IPS DF 4.7 (cell line): ENCODE measurements around the gene CACNG8.
"Not testable (repeated sequence)": the region's sequence is repeated elsewhere in the genome, so short reads cannot be mapped to it uniquely, and the experiment has no call there.

Source experiments
- DNase-seq: peaks from one replicate; pipeline ENCODE4 v3.0.0-alpha.2; 2013; ENCODE audit warnings: low spot score; ENCODE audit errors: extremely low read depth

CACNG8 gene

DNA sequence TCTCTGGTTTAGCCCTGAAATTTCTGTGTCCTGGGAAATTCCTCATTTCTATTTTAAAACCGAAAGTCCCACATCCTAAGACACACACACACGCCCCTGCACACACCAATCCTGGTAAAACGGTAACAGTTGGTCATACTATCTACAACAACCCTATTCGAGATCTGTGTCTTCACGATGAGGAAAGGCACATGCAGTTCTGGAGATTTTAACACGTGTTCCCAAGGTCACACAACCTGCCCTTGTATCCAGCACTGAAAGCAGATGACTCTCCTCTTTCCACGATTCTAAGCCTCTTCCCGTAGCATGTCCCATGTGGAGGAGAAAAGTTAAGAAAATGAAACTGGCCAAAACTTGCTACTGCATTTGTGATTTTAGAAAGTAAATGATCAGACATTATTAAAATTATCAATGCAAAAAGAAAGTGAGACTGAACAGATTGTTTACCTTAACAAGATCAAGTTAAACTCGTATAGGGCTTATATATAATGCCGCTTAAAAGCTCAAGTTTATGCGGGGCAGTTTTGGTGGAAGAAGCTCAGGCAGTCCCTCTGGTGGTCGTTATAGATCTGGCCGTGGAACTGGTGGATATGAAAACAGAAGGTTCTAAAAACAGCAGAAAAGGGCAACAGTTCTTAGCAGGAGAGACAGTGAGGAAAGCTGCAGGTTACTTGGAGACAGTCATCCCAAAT, 68.3 kb downstream of the CACNG8 start:
- no peak for DNase-seq

DNA sequence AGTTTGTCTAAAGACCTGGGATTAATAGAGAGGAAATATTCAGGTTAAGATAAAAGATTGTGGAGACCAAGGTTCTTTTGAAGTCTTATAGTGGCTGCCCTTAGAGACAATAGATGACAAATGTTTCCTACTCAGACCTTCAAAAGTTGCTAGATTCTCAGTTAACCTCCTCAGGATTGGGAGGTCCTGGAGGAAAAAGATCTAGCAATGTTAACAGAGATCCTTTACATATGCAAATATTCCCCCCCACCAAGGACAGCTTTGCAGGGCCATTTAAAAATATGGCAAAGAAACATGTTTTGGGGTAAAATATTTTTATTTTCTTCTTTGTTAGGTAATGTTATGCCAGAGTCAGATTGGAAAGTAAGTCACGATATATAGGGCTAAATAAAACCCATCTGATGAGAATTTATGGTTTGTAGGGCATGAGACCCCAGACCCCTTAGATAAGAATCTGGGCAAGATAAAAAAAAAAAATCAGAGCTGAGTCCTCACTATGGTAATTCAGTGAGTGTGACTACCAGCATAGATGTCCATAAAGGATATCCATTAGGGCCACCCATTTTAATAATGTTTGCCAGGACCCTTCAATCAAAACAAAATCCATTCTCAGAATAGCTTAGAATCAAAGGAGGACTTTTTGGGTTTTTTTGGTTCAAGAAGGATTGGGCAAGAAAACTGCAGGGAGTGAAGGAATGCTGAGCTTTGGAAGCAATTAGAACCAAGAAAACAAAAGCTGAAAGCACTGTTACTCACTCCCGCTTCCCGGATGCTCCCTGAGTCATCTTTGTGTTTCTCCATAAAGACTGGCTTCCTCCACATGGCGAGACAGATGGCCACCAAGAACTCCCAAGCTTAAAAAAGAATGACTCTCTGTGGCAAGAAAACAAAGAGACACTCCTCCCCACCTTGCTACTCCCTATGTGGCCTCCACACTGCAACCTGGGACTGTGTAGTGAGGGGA, 72.8 kb downstream of the CACNG8 start:
- no peak for DNase-seq

DNA sequence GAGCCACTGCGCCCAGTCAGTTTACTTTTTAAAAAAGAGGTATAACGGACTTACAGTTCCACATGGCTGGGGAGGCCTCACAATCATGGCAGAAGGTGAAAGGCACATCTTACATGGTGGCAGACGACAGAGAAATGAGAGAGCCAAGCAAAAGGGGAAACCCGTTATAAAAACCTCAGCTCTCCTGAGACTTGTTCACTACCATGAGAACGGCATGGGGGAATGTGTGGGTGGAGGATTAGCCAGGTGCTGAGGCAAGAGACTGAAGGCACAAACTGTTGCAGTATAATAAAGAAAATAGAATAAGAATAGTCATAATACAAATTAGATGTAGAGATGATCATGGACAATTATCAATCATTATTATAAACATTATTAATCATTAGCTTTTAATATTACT, 73.8 kb downstream of the CACNG8 start:
- not testable (repeated sequence) for DNase-seq
